H1 (cell line): ENCODE measurements around the gene LMTK3. TPM values are rescaled to one million over a fixed set of nuclear protein-coding genes. Genes with fewer than 3 reads are reported as not detected.
A peak's percentile ranks its signal among the peaks of the same experiment; 100 is the strongest.

ENCODE experiments used
- CTCF ChIA-PET: fragments of 300-600 bp; sonication (Branson Sonifier 250); formaldehyde crosslinking; loops from one replicate; lab custom pipeline; 2021; ENCODE audit not compliant: partially characterized antibody; lab: Charles Lee
- POLR2A ChIA-PET: fragments of 300-600 bp; sonication (Branson Sonifier 250); formaldehyde crosslinking; loops from one replicate; lab custom pipeline; 2021; ENCODE audit warnings: inconsistent platforms; ENCODE audit not compliant: partially characterized antibody; lab: Charles Lee
- DNase-seq, 2 experiments: peaks; one replicate each; pipeline versions ENCODE4 v3.0.0 to v3.0.0-alpha.2; 2010 to 2022; ENCODE audit warnings: low spot score in 2 of 2, low read depth in 1 of 2, mixed read lengths in 1 of 2
- FAIRE-seq: peaks from 2 replicates; lab custom pipeline; 2011; peaks lifted over from hg19 to GRCh38; lab: Jason Lieb, UNC
- H2AFZ ChIP-seq: 2 replicates; pipeline ENCODE4 v1.8.1; 2012; ENCODE audit warnings: low read length, inconsistent platforms
- H2AK5ac ChIP-seq: 2 replicates; pipeline ENCODE4 v1.6.1; 2013; ENCODE audit warnings: low read depth, low read length
- H2BK120ac ChIP-seq: replicated peaks from 2 replicates; pipeline ENCODE3; 2013; ENCODE audit warnings: low read depth, low read length, inconsistent platforms
- H2BK12ac ChIP-seq: 2 replicates; pipeline ENCODE4 v1.6.1; 2013; ENCODE audit warnings: low read depth, low read length
- H2BK15ac ChIP-seq: 2 replicates; pipeline ENCODE4 v1.6.1; 2013; ENCODE audit warnings: low read length
- H2BK20ac ChIP-seq: 2 replicates; pipeline ENCODE4 v1.6.1; 2013; ENCODE audit warnings: low read length
- H2BK5ac ChIP-seq: 2 replicates; pipeline ENCODE4 v1.6.1; 2013; ENCODE audit warnings: low read depth, low read length
- H3K14ac ChIP-seq: 2 replicates; pipeline ENCODE4 v1.6.1; 2013; ENCODE audit warnings: inconsistent platforms; ENCODE audit not compliant: insufficient read length
- H3K18ac ChIP-seq: 2 replicates; pipeline ENCODE4 v1.6.1; 2013; ENCODE audit warnings: low read length; ENCODE audit errors: extremely low read depth
- H3K23ac ChIP-seq: 2 replicates; pipeline ENCODE4 v1.6.1; 2013; ENCODE audit warnings: inconsistent platforms; ENCODE audit not compliant: insufficient read length
- H3K23me2 ChIP-seq: 2 replicates; pipeline ENCODE4 v1.6.1; 2013; ENCODE audit warnings: low read depth, low read length
- H3K27ac ChIP-seq: 2 replicates; pipeline ENCODE4 v1.6.1; 2011; ENCODE audit warnings: low read depth, low read length, inconsistent platforms
- H3K27me3 ChIP-seq, 4 experiments: replicated peaks in 1 of 4; 1 replicate in 1 of 4; 2 replicates in 3 of 4; pipeline versions ENCODE4 v1.6.1 to v1.8.1; 2011 to 2013; ENCODE audit warnings: low read length in 3 of 4, mild to moderate bottlenecking in 3 of 4, inconsistent platforms in 2 of 4, mixed read lengths in 2 of 4, moderate library complexity in 1 of 4; ENCODE audit not compliant: control insufficient read depth in 3 of 4, insufficient read depth in 3 of 4; ENCODE audit errors: extremely low read depth in 1 of 4
- H3K36me3 ChIP-seq, 4 experiments: 2 replicates each; pipeline versions ENCODE4 v1.6.1 to v1.8.1; 2011 to 2013; ENCODE audit warnings: mild to moderate bottlenecking in 4 of 4, low read length in 3 of 4, moderate library complexity in 2 of 4, control low read depth in 1 of 4, inconsistent platforms in 1 of 4; ENCODE audit not compliant: insufficient read depth in 4 of 4, control insufficient read depth in 2 of 4
- H3K4ac ChIP-seq: replicated peaks from 2 replicates; pipeline ENCODE3; 2013; ENCODE audit warnings: low read length, low read depth, mixed read lengths, inconsistent platforms; ENCODE audit not compliant: insufficient read length
- H3K4me1 ChIP-seq, 4 experiments: replicated peaks in 1 of 4; 1 replicate in 1 of 4; 2 replicates in 3 of 4; pipeline versions ENCODE4 v1.6.1 to v1.8.1; 2011 to 2013; ENCODE audit warnings: low read length in 3 of 4, inconsistent platforms in 2 of 4, mixed read lengths in 1 of 4; ENCODE audit not compliant: insufficient read depth in 4 of 4, control insufficient read depth in 3 of 4
- H3K4me2 ChIP-seq, 2 experiments: 2 replicates each; pipeline versions ENCODE4 v1.6.1 to v1.8.1; 2011 to 2013; ENCODE audit warnings: low read depth in 2 of 2, low read length in 2 of 2, control low read depth in 1 of 2, inconsistent platforms in 1 of 2, mild to moderate bottlenecking in 1 of 2; ENCODE audit not compliant: insufficient read depth in 1 of 2
- H3K4me3 ChIP-seq, 4 experiments: fragments of 200-600, 300-600 bp in 1 of 4; sonication (generic), shearing (Covaris generic), sonication (Bioruptor Twin) in 1 of 4; 2 replicates each; pipeline versions ENCODE4 v1.5.1 to v1.8.1; 2011 to 2016; ENCODE audit warnings: low read length in 4 of 4, low read depth in 3 of 4, control low read depth in 2 of 4, inconsistent platforms in 2 of 4, mild to moderate bottlenecking in 2 of 4, mixed read lengths in 1 of 4, moderate library complexity in 1 of 4; ENCODE audit not compliant: insufficient read depth in 2 of 4; ENCODE audit errors: extremely low read depth in 1 of 4
- H3K56ac ChIP-seq: replicated peaks from 2 replicates; pipeline ENCODE3; 2013; ENCODE audit warnings: low read depth, mild to moderate bottlenecking, mixed read lengths, low read length, inconsistent platforms; ENCODE audit not compliant: insufficient read length
- H3K79me1 ChIP-seq: 2 replicates; pipeline ENCODE4 v1.6.1; 2013; ENCODE audit warnings: low read depth, low read length, control low read depth
- H3K79me2 ChIP-seq, 2 experiments: 2 replicates each; pipeline versions ENCODE4 v1.6.1 to v1.8.1; 2012 to 2013; ENCODE audit warnings: low read length in 2 of 2, mild to moderate bottlenecking in 2 of 2, inconsistent platforms in 1 of 2; ENCODE audit not compliant: insufficient read depth in 2 of 2, control insufficient read depth in 1 of 2
- H3K9ac ChIP-seq, 4 experiments: replicated peaks in 1 of 4; 1 replicate in 1 of 4; 2 replicates in 3 of 4; pipeline versions ENCODE4 v1.6.1 to v1.8.1; 2011 to 2013; ENCODE audit warnings: low read depth in 3 of 4, low read length in 3 of 4, control low read depth in 2 of 4, mild to moderate bottlenecking in 2 of 4, moderate library complexity in 2 of 4, inconsistent platforms in 1 of 4; ENCODE audit errors: extremely low read depth in 1 of 4
- H3K9me3 ChIP-seq, 2 experiments: 2 replicates each; pipeline versions ENCODE4 v1.6.1 to v1.8.1; 2012 to 2013; ENCODE audit warnings: mild to moderate bottlenecking in 2 of 2, moderate library complexity in 2 of 2, control low read depth in 1 of 2, inconsistent platforms in 1 of 2, low read depth in 1 of 2, low read length in 1 of 2, mixed read lengths in 1 of 2; ENCODE audit not compliant: insufficient read depth in 2 of 2
- H4K20me1 ChIP-seq, 2 experiments: replicated peaks in 1 of 2; 2 replicates each; pipeline versions ENCODE3 to v1.8.1; 2011 to 2013; ENCODE audit warnings: inconsistent platforms in 2 of 2, low read length in 2 of 2, mild to moderate bottlenecking in 1 of 2; ENCODE audit not compliant: insufficient read depth in 2 of 2, control insufficient read depth in 1 of 2
- H4K5ac ChIP-seq: 2 replicates; pipeline ENCODE4 v1.6.1; 2013; ENCODE audit warnings: low read length, low read depth, mixed read lengths, inconsistent platforms; ENCODE audit not compliant: insufficient read length
- H4K8ac ChIP-seq: 2 replicates; pipeline ENCODE4 v1.8.0; 2013; ENCODE audit warnings: mild to moderate bottlenecking, moderate library complexity, low read length, inconsistent platforms; ENCODE audit not compliant: insufficient read depth; ENCODE audit errors: extremely low read depth
- H4K91ac ChIP-seq: replicated peaks from 2 replicates; pipeline ENCODE3; 2013; ENCODE audit warnings: low read length, mixed read lengths, inconsistent platforms; ENCODE audit not compliant: insufficient read length
- CHD1 ChIP-seq: IDR thresholded peaks from 2 replicates; pipeline ENCODE4 v1.6.1; 2012; ENCODE audit warnings: low read depth, low read length, improper control_type of control experiment
- CHD2 ChIP-seq: IDR thresholded peaks from 2 replicates; pipeline ENCODE4 v1.6.1; 2012; ENCODE audit warnings: low read length, improper control_type of control experiment
- GTF2F1 ChIP-seq: IDR thresholded peaks from 2 replicates; pipeline ENCODE4 v1.6.1; 2012; ENCODE audit warnings: low read depth, low read length, improper control_type of control experiment, borderline replicate concordance
- HDAC6 ChIP-seq: IDR thresholded peaks from one replicate; pipeline ENCODE4 v1.7.1; 2012; ENCODE audit warnings: low read depth, mild to moderate bottlenecking, inconsistent platforms, low read length, moderate library complexity
- JUN ChIP-seq: IDR thresholded peaks from 2 replicates; pipeline ENCODE4 v1.6.1; 2011; ENCODE audit warnings: low read depth, mild to moderate bottlenecking, improper control_type of control experiment, low read length
- PHF8 ChIP-seq: fragments of 200-600 bp; sonication (generic); conservative IDR thresholded peaks from 2 replicates; pipeline ENCODE4 v1.7.1; 2012; ENCODE audit warnings: low read depth, mild to moderate bottlenecking, inconsistent platforms, low read length, moderate library complexity
- POU5F1 ChIP-seq: IDR thresholded peaks from 2 replicates; pipeline ENCODE4 v1.6.1; 2011; ENCODE audit warnings: low read depth, mild to moderate bottlenecking, low read length, moderate library complexity
- RNF2 ChIP-seq: fragments of 200-900, 300-1000 bp; sonication (generic); IDR thresholded peaks from 2 replicates; pipeline ENCODE4 v1.7.1; 2016; ENCODE audit warnings: borderline replicate concordance, low read depth, mild to moderate bottlenecking, antibody characterized with exemption, low read length; ENCODE audit not compliant: poor library complexity, severe bottlenecking; ENCODE audit errors: missing control alignments
- RXRA ChIP-seq: IDR thresholded peaks from 2 replicates; pipeline ENCODE4 v1.6.1; 2011; ENCODE audit warnings: low read depth, mild to moderate bottlenecking, low read length, moderate library complexity; ENCODE audit not compliant: insufficient read depth
- SP1 ChIP-seq: IDR thresholded peaks from 2 replicates; pipeline ENCODE4 v1.6.1; 2011; ENCODE audit warnings: low read depth, low read length
- SRF ChIP-seq: IDR thresholded peaks from 2 replicates; pipeline ENCODE4 v1.6.1; 2011; ENCODE audit warnings: mild to moderate bottlenecking, low read depth, low read length, moderate library complexity
- SUZ12 ChIP-seq: fragments of 200-600 bp; sonication (generic); IDR thresholded peaks from 2 replicates; pipeline ENCODE4 v1.6.1; 2012; ENCODE audit warnings: mild to moderate bottlenecking, inconsistent platforms, low read length, moderate library complexity, mixed read lengths
- TBP ChIP-seq: IDR thresholded peaks from 2 replicates; pipeline ENCODE4 v1.6.1; 2011; ENCODE audit warnings: low read depth, low read length, improper control_type of control experiment
- WGBS, 2 experiments: shearing (Covaris generic) in 1 of 2; methylation state at CpG; one replicate each; pipeline versions ENCODE4 v1.1.6 to v1.1.7; 2013 to 2015; ENCODE audit warnings: low lambda C conversion rate in 2 of 2, mixed read lengths in 2 of 2, inconsistent platforms in 1 of 2, low coverage in 1 of 2, missing lambda C conversion rate in 1 of 2; ENCODE audit not compliant: insufficient replicate concordance in 2 of 2, insufficient coverage in 1 of 2, insufficient read length in 1 of 2; ENCODE audit errors: extremely low coverage in 1 of 2, missing lambda C conversion rate in 1 of 2; 5-methylcytosine and 5-hydroxymethylcytosine counted together
- polyA plus RNA-seq, 7 experiments: library from polyadenylated mRNA; depleted of rRNA in 3 of 7; stranded (reverse) in 5 of 7; unstranded in 2 of 7; fragments of >200 nt in 5 of 7; fragments of 200-250 nt in 2 of 7; gene quantifications; 1 replicate in 5 of 7; 2 replicates in 1 of 7; 4 replicates in 1 of 7; pipeline versions ENCODE4 v1.2.1 to v1.2.3, GENCODE V29; 2011 to 2013; ENCODE audit warnings: missing spikeins in 2 of 7, mixed read lengths in 2 of 7
- total RNA-seq: library from RNA; stranded (reverse); fragmentation: NEBNext Ultra II Directional; extraction: Animal tissue kit (Norgen Biotek cat#: 25700); gene quantifications from 2 replicates; pipeline ENCODE4 v1.2.1, GENCODE V29; 2021
- TF ChIP-seq, protein P1 (sequence below): IDR thresholded peaks from 2 replicates; pipeline ENCODE4 v1.6.1; 2012; ENCODE audit warnings: inconsistent platforms

Gene LMTK3
- total and polyA plus RNA-seq, 2 of the 8 experiments (the other 6 are each of a cell fraction or from before 2014, with no cell fraction given): 2.7 to 12.4 TPM

DNA sequence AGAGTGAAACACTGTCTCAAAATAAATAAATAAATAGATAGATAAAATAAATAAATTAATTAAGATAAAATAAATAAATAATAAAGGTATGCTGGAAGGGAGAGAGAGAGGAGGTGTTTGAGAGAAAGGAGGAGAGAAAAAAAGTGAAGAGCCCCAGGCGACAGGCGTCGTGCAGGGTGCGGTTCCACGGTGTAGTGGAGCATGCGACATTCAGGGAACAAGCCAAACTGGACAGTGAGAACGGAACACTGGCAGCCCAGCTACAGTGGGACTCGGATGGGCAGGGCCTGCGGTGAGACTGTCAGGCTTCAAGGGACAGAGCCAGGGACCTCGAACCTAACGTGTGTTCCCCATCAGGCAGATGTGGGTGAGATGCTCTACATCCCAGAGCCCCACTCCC is 49.8 kb upstream of the LMTK3 start:
- H3K27me3 ChIP-seq: no peaks in the 10 kb centered on the region
- no peak overlapping the region for H3K23ac ChIP-seq
- 0 out of 2 replicates have a peak overlapping the region, but pooled peaks have one; percentile 24 for H2AK5ac ChIP-seq
- no peak for FAIRE-seq
- no peak overlapping the region for H4K5ac ChIP-seq
- H4K8ac ChIP-seq: peak overlapping the region; percentile 22; the same call in 1 of the 2 replicates
- no peaks in the 10 kb centered on the region for H3K79me1 ChIP-seq
- no peak overlapping the region for H3K9ac ChIP-seq
- H3K9me3 ChIP-seq: no peaks in the 10 kb centered on the region
- H2BK20ac ChIP-seq: no peak overlapping the region
- no peak overlapping the region for H3K4me3 ChIP-seq
- H3K14ac ChIP-seq: no peak overlapping the region
- ChIA-PET POLR2A (interaction anchor here (0.5 to 2.1 kb wide), 3 partner anchors 17 to 502 kb away, joined by 3 to 6 read pairs (median 4); no protein-coding TSS in a partner anchor), CTCF (interaction anchor here (0.6 to 11.7 kb wide), 7 partner anchors 10 to 175 kb away, joined by 3 to 132 read pairs (median 5); partner anchors contain the start of gene KCNJ14)
- H3K4ac ChIP-seq: no peak overlapping the region
- H3K79me2 ChIP-seq: no peaks in the 10 kb centered on the region
- H3K4me1 ChIP-seq: peaks cover 0 to 2% (median 0%) of the 10 kb centered on the region in 4 experiments; a peak in 1 of 7 replicates
- H3K36me3 ChIP-seq: no peaks in the 10 kb centered on the region
- no peak overlapping the region for H3K18ac ChIP-seq
- no peak overlapping the region for H3K4me2 ChIP-seq
- H3K23me2 ChIP-seq: no peaks in the 10 kb centered on the region
- WGBS, 2 experiments: 93% methylated on average over 11 of the region's 11 CpGs; no CpG with 5 or more reads in 1 of the 2 experiments
- H2BK120ac ChIP-seq: no peak overlapping the region
- no peak overlapping the region for H3K56ac ChIP-seq
- 0 out of 2 replicates have a peak overlapping the region, but pooled peaks have one; percentile 27 for H2BK12ac ChIP-seq
- no peak overlapping the region for H4K91ac ChIP-seq
- no peak for DNase-seq
- no peaks in the 10 kb centered on the region for H4K20me1 ChIP-seq
- no peak overlapping the region for H2AFZ ChIP-seq
- H2BK15ac ChIP-seq: no peak overlapping the region; the same call in 1 of the 2 replicates
- no peak overlapping the region for H3K27ac ChIP-seq
- H2BK5ac ChIP-seq: no peak overlapping the region
- no peak for TF ChIP-seq JUN
- TF ChIP-seq HDAC6: no peak
- TF ChIP-seq TBP: no peak
- no peak for TF ChIP-seq SP1
- TF ChIP-seq RXRA: no peak
- TF ChIP-seq, protein P1, sequence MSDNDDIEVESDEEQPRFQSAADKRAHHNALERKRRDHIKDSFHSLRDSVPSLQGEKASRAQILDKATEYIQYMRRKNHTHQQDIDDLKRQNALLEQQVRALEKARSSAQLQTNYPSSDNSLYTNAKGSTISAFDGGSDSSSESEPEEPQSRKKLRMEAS: no peak
- no peak for TF ChIP-seq POU5F1
- no peak for TF ChIP-seq SRF
- no peak for TF ChIP-seq CHD2
- TF ChIP-seq CHD1: no peak
- no peak for TF ChIP-seq RNF2
- no peak for TF ChIP-seq GTF2F1
- no peak for TF ChIP-seq SUZ12
- TF ChIP-seq PHF8: no peak
